GM19397 (cell line): ENCODE results near the gene CITED2.
A peak's percentile ranks its signal among the peaks of the same experiment; 100 is the strongest.
"Not testable (repeated sequence)": the region's sequence is repeated elsewhere in the genome, so short reads cannot be mapped to it uniquely, and the experiment has no call there.

Experiments used
- ATAC-seq: cut with Tn5 transposase; IDR thresholded peaks from one replicate; pipeline ENCODE4 v1.9.1; 2021; ENCODE audit warnings: mild to moderate bottlenecking, moderate library complexity; ENCODE audit not compliant: unreplicated experiment

CITED2 gene, protein sequence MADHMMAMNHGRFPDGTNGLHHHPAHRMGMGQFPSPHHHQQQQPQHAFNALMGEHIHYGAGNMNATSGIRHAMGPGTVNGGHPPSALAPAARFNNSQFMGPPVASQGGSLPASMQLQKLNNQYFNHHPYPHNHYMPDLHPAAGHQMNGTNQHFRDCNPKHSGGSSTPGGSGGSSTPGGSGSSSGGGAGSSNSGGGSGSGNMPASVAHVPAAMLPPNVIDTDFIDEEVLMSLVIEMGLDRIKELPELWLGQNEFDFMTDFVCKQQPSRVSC

DNA sequence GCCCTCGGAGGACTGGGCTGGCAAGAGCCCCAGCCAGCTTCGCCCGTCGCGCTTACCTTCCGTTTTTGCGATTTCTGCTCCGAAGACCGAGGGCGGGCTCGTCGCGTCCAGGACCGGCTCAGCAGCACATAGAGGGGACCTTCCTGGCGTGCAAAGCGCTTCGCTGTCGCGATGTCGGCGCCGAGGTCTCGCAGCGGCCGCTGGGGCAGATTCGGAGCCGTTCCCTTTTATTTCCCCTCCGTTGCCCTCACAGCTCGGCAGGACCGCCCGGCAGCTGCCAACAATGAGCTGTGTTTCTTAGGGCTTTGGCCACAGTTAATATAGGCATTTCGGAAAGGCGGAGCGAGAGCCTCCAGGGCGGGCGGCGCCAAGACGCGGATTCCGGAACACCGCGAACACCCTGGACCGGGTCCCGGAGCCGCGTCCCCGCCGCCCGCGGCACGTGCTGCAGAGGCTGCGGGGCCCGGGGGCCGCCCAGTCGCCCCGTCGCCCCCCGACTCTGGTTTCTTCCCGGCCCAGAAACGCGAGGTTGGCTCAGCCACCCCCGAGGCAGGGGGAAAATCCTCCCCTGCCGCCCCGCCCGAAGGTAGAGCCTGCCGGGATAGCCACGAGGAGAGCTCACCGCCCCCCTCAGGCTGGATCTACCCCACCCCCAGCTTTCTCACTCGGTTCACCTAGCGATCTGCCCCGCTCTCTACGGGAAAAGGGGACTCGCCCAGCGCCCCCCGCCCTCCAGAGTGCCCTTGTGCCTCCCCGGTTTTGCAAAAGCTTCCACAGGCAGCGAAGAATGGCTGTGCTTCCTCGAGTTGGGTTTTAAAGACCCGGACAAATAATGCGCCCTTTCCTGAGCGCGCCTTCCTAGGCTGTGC is at the start of gene CITED2:
Gene CITED2 (minus strand): TSS at position 292 of the 869 bp plus-strand sequence. CDS start 704 bp downstream, outside the sequence.
- peak; percentile 70 for ATAC-seq

DNA sequence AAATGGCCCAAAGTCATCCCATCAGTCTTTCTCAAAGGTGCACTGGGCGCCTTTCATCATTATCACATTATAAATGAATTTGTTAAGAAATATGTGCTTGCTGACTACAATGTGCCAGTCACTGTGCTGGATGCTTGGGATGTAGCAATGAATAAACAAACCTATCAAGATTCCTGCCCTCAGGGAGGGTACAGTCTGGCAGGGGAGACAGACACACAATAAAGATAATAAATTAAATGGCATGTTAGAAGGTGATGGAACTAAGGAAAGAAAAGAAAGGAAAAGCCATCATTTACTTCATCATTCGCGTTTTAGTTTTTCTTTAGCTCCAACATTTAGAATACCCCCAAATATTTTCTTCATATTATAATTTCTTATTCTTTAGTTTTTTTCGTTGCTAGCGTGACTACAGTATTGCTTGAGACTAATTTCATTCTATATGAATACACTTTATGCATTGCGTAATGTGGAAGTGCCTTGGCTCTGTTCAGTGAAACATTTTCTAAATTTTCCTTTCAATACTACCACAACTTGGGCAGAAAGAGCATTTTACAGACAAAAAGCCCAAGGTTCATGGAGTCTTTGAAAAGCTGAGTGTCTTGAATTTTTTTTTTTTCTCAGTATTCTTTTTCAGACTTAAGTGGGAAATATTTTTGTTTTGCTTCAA is 48.7 kb upstream of the CITED2 start:
- no peak for ATAC-seq

DNA sequence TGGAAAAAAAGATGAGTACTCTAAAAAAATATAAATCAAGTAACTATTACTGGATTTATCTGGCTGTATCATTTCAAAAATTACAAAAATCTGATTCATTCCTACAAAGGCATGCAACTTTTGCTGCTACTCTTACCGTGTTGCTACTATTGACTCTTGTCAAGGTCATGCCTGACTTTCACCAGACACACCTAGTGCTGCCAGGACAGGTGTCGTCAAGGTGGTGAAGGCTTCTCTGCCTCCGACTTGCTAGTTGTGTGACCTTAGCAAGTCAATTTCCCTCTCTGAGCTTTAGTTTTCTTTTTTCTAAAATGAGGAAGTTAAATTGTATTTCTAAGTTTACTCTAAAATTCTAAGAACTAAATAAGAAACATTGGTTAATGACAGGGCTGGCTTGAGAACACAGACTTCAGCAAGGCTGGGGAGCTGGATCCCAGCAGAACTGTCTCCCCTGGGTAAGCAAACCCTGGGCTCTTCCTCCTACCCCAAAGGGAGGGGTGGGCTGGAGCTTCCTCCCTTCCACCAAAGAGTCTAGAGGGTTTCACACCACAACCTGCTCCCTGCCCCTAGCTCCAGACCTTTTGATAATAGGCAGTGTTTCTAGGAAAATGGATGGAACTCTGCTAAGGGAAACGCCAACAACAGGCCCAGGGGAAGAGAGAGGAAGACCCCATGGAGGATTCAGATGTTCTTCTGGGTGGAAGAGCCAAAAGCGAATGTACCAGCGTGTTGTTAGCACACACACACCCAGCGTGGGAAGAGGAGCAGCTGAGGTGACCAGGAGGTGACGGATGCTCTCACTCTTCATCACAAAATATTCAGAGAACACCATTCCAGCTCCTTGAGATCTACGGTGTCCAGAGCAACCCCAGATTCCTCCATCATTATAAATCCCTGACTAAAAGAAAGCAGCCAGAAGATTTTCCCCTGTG is 47.9 kb upstream of the CITED2 start:
- ATAC-seq = no peak

DNA sequence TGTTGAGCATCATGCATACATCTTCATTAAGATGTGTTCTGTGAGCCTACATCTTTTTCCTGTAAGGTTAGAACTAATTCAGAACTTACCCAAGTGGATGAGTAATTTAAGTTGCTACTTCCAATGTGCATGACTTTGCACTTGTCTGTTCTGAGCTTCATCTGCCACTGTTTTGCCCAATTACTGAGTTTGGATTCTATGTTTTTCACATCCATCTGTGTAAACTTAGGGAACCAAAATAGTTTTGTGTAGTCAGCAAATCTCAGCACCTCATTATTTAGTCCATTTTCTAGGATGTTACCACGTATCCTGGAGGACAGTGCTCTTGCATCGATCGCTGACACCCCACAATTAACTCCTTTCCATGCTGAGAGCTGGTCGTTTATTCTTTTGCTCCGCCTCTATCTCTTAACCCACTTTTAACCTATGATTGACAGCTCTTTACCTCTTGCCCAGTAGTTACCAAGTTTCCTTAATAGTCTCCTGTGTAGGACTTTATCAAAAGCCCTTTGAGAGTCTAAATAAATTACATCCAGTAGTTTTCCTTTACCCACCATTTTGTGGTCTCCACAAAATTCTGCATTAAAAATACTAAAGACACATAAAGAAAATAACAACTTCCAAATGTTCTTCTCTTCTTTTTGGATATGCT is 44.2 kb upstream of the CITED2 start:
- ATAC-seq = no peak

DNA sequence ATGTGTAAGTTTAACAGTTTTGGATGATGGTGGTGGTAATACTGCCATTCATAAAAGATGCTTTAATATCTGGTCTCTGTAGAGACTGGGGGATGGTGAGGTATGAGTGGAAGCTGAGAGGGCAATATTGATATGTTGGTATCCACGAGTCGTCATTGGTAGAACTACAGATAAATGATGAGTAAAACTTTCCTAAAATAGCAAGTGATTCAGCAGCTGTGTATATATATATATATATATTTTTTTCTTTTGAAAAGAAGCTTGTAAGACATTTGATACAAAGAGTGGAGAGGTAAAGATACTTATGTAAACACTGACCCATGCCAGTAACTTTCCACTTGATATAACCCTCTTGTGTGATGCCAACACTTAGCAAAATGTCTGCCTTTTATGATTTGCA is 41.7 kb upstream of the CITED2 start:
- no peak for ATAC-seq

DNA sequence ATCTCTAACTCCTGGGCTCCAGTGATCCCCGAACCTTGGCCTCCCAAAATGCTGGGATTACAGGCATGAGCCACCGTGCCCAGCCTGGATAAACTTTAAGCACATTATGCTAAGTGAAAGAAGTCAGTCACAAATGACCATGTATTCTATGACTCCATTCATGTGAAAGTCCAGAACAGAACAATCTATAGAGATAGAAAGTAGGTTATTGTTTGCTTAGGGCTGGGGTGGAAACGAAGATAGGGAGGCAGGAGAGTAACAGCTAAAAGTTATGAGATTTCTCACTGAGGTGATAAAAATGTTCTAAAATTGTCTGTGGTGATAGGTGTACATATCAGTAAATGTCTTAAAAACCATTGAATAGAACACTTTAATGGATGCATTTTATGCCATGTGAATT is 40.9 kb upstream of the CITED2 start:
- no peak for ATAC-seq

DNA sequence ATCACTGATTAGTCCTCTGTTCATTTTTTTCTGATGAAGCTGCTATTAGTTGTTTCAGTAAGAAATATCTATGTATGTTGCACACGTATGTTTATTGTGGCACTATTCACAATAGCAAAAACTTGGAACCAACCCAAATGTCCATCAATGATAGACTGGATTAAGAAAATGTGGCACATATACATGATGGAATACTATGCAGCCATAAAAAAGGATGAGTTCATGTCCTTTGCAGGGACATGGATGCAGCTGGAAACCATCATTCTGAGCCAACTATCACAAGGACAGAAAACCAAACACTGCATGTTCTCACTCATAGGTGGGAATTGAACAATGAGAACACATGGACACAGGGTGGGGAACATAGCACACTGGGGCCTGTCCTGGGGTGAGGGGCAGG is 37.7 kb upstream of the CITED2 start:
- not testable (repeated sequence) for ATAC-seq

DNA sequence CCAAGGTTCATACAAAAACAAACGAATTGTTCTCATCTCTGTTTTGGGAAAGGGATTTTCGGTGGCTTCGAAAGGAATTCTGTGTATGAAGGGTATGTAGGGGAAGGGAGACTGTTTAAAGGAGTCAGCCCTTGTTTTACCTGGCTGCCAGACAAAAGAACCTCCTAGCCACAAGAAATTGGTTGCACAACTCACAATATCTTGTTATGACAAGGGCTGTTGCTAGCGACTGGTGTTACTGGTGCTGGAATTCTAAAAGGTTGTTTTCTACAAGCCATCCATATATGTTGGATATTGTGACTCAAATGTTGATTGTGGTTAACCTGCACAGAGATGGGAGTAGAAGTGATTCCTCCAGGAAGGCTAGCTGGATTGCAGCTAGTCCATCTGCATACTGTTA is 34.6 kb upstream of the CITED2 start:
- ATAC-seq = no peak

DNA sequence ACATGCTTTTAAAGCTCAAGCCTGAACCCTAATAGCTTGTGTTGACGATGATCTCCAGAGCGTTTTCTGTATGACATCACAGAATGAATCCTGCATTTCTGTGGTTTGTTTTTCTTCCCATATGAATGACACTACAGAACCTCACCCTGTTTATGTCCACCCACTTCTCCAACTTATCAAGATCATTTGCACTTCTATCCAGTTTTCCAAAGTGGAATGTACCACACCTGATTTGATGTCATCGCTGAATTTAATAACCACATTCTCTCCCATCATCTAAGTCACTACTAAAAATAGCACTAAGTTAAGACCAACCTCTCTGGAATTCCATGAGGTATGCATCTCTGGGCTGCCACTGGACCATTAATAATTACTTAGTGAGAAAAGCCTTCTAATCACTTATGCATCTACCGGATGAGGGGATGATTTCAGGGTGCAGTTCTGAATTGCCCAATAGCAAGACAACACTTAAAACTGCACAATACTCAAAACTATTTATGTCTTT is 33.3 kb upstream of the CITED2 start:
- ATAC-seq = no peak

DNA sequence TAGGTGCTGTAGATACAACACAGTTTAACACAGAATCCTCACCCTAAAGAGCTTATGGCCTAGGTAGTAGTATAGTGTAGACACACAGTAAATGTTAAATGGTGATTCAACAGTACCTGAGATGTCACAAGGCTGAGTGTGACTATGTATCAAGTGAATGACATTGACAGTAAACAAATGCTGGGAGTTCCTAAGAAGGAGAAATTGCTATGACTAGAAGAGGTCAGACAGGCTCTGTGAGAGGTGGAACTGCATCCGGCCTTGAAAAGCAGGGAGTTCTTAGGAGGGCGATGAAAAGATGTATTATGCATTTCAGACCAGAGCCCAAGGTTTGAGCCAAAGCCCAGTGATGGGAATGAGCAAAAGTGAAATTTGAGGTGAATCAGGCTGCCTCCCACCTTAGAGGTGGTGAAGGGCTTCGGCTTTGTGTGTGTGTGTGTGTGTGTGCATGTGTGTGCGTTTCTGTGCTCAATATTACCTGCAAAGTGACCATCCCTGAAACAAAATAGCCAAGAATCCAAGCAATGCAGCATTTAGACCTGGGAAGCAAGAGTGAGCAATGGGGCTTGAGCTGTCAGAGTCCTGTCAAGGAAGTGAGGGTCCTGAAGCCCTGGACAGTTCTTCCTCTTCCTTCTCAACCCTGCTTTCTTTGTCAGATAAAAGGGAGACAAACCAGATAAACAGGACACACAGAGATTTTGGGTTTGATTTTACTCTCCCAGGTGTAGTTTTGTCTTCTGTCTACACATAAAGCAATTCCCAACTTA is 32.3 kb upstream of the CITED2 start:
- ATAC-seq = no peak

DNA sequence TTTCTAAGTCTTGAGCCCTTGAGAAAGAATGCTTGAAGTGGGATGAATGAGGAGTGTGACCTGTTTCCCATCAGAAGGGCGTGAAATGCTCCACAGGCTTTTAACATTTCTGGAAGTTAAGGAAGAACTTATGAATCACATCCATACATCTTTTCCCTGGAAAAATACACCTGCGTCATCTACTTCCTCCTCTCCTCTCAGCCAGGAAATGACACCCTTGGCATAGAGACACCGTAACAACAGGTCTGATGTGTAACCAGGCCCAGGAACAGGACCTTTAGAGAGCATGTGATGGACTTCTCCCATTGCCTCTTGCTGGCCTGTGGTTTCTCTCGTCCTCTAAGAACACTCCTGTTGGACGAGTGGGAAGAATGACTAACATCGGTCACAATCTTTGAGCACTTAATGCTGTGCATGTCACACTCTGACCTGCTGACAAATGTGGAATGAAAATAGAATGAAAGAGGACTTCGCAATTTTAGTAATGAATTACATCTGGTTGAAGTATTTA is 28.5 kb upstream of the CITED2 start:
- ATAC-seq = no peak

DNA sequence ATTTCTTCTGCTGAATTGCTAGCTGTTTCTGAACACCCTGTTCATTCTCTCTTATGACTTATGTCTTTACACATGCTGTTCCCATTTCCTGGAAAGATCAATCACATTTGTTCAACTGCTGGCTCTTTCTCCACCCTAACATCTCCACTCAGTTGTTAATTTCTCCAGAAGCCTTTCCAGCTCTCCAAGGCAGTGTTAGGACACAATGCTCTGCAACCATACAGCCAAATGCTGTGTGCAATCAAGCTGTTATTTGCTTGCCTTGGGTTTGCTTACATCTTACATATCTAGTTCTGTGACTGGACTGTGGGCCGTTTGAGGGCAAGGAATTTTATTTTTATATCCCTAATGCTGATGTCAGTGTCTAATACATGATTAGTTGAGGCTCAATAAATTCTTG is 24.2 kb upstream of the CITED2 start:
- ATAC-seq = no peak

DNA sequence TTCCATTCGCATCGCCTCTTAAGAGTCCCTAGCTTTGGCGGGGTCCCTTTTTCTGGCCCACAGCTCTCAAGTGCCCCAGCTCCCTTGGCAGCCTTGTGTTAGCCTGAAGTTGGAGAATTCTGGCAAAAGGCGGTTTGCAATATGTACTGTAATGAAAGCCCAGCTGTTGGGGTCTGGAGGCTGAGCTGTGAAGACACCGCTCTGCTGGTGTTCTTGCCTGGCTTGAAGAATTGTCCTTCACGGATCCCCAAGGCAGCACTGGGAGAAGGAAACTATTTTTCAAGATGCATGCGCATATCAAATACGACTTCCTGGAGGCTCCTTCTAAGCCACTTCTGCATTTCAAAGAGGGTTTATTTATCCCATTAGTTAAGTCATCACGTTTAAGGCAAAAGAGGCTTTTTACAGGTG is 21.4 kb upstream of the CITED2 start:
- no peak for ATAC-seq

DNA sequence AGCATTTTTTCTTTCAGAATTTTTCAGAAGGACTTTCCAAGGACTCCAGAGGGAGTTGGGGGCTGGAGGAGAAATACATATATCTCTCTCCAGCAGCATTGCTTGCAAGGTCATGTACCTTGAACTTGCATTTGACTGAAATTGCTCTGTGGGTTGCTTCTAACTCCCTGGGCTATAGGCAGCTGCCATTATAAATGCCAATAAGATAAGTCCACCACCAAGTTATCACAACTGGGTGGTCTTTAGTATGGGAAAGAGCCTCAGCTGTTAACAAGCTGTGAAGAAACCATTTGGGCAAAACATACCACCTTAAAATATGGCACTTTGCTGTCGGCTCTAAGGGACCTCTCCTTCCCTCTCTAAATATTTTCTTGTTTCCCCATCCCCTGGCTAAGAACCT is 20.9 kb upstream of the CITED2 start:
- ATAC-seq = no peak

DNA sequence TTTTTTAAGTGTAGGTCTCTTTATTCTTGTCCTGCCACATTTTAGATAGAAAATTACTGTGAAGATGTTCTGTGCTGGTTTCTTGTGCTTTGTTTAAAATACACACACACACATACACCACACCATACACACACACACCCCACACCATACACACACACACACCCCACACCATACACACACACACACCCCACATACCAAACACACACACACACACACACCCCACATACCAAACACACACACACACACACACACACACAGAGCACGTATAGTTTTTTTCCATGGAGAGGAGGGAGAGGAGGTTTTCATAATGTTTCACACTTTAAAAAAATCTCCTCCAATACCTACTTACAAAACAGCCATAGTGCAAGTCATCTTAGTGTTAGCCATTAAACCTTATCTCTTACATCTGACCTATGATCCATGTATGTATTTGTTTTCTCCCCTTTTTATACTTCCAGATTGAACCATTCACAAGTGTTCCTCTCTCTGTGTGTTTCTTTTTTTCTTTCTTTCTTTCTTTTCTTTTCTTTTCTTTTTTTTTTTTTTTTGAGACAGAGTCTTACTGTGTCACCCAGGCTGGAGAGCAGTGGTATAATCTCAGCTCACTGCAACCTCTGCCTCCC is 19.7 kb upstream of the CITED2 start:
- no peak for ATAC-seq

DNA sequence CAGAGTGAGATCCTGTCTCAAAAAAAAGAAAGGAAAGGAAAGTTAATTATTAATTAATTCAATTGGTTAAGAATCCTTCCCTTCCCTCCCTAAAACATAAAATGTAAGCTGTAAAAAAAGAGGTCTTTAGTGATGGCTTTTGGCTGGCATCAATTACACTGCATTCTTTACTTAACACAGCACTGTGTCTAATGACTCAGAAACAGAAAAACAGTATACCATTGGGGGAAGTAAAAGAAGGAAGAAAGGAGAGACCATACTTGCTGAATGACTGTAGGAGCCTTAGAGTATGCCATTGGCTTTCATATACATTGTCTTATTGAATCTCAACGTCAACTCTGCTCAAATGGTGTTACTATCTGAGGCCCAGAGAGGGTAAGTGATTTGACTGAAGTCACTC is 18.3 kb upstream of the CITED2 start:
- ATAC-seq = peak; percentile 89

DNA sequence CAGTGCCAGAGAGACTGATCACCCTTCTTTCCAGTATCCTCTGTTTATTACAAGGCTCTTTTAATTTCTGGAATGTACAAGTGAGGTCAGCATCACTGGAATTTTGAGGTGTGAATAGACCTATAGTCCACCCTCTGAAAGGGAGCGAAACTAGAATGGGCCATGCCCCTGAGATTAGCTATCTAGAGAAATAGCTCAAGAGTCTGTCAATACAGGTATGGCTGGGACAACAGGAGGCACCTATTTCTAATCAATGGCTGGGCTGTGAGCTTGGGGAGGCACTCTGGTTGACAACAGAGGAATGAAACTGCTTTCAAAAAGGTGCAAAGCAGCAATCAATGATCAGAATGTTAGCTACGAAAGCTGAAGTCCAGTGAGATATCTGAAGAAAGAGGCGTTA is 17.3 kb upstream of the CITED2 start:
- no peak for ATAC-seq

DNA sequence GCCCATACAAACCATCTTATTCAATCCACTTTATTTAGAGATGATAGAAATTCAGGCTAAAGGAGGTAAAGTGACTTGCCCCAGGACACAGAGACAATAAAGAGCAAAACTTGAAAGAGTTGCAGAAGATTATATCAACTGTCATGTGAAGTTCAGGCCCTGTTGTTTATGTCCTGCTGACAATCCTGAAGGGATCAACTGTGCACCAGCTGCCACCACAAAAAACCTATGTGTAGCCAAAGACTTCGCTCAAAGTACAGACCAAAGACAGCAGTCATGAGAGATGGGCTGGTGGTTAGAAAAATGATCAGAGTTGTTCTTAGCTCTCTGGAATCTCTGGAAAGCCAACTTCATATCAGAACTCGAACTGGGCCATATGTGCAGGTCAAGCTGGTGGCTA is 16.0 kb upstream of the CITED2 start:
- ATAC-seq = no peak

DNA sequence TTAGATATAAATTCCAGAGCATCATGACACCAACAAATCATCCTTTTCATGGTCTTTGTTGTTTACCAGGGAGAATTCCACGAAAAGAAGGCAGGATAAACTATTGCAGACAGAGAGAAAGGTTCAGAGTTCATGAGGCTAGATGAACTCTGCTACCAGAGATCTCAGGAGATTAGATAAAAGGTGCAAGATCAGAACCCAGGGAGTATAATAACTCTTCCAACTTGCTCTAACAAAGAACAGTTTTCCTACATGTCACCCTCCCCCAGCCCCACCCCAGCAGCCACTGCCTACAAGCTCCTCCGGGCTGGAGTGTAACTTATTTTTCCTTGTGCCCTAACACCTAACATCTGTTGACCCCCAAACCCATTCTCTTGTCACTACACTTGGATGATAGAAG is 13.9 kb upstream of the CITED2 start:
- ATAC-seq = no peak
